Esophagus muscularis mucosa (tissue), 4 donors: ENCODE data around the gene POU2AF3. TPM values are rescaled to one million over a fixed set of nuclear protein-coding genes. Genes with fewer than 3 reads are reported as not detected.

Experiments used
- small RNA-seq, 3 donors: library from RNA; depleted of rRNA; stranded (forward); fragments of <200 nt; gene quantifications; one replicate each; pipeline ENCODE3, GENCODE V24; 2016
- total RNA-seq, 4 donors: library from RNA; depleted of rRNA; stranded (reverse); fragments of >200 nt; gene quantifications; one replicate each; pipeline versions ENCODE4 v1.1.0 to v1.2.1, GENCODE V29; 2016

Gene POU2AF3
- total RNA-seq, 4 donors from 2014 or later = 0.99 to 2.9 (median 2.2) TPM; not detected in 1

Small RNA genes within 50 kb of the gene (small RNA-seq; reads per million reads assigned to genes)
- 0 reads per million in 3 donors for gene MIR4491

Other genes starting within 250 kb of the POU2AF3 start
- gene POU2AF2, start 52.8 kb upstream of the POU2AF3 start, total RNA-seq = under 1 TPM in 1 of 4 donors, not detected in 3; 0.66 TPM
- gene POU2AF1, start 80.7 kb downstream of the POU2AF3 start, total RNA-seq = under 1 TPM in 2 of 4 donors, not detected in 2; 0.17 TPM
- gene BTG4, start 213.8 kb downstream of the POU2AF3 start, total RNA-seq = not detected
- not detected for gene HOATZ, start 216.2 kb downstream of the POU2AF3 start, total RNA-seq
- gene LAYN, start 242.2 kb downstream of the POU2AF3 start, total RNA-seq = 10 to 100 TPM; 12.0 to 47.1 (median 18.5) TPM